Endothelial cell (in vitro differentiated cells): ENCODE measurements around the gene TSPAN11. TPM values are rescaled to one million over a fixed set of nuclear protein-coding genes. Genes with fewer than 3 reads are reported as not detected.

Experiments used
- DNase-seq: peaks from one replicate; pipeline ENCODE4 v3.0.0; 2021; ENCODE audit warnings: low spot score
- H3K27ac Mint-ChIP-seq: one replicate; pipeline ENCODE4 v1.8.0; 2021; ENCODE audit warnings: mixed read lengths, inconsistent platforms; ENCODE audit not compliant: unreplicated experiment
- H3K27me3 Mint-ChIP-seq: one replicate; pipeline ENCODE4 v1.8.0; 2021; ENCODE audit warnings: mild to moderate bottlenecking, moderate library complexity, mixed read lengths, inconsistent platforms; ENCODE audit not compliant: unreplicated experiment
- H3K36me3 Mint-ChIP-seq: one replicate; pipeline ENCODE4 v1.8.0; 2021; ENCODE audit warnings: mild to moderate bottlenecking, low read depth, mixed read lengths, inconsistent platforms; ENCODE audit not compliant: unreplicated experiment
- H3K4me1 Mint-ChIP-seq: one replicate; pipeline ENCODE4 v1.8.0; 2021; ENCODE audit warnings: mild to moderate bottlenecking, mixed read lengths, inconsistent platforms; ENCODE audit not compliant: unreplicated experiment
- H3K4me3 Mint-ChIP-seq: one replicate; pipeline ENCODE4 v1.8.0; 2021; ENCODE audit warnings: mild to moderate bottlenecking, mixed read lengths, inconsistent platforms; ENCODE audit not compliant: unreplicated experiment
- H3K9me3 Mint-ChIP-seq: one replicate; pipeline ENCODE4 v1.8.0; 2021; ENCODE audit warnings: mixed read lengths, inconsistent platforms; ENCODE audit not compliant: unreplicated experiment
- CTCF ChIP-seq: fragments of 200-600 bp; sonication (generic); IDR thresholded peaks from one replicate; pipeline ENCODE4 v1.5.0; 2021; ENCODE audit warnings: antibody characterized with exemption; ENCODE audit not compliant: unreplicated experiment
- total RNA-seq: library from RNA; stranded (reverse); fragmentation: NEBNext Ultra II Directional; extraction: Animal tissue kit (Norgen Biotek cat#: 25700); gene quantifications from one replicate; pipeline ENCODE4 v1.2.1, GENCODE V29; 2021; ENCODE audit not compliant: unreplicated experiment

Gene TSPAN11
- total RNA-seq, 1 donor from 2014 or later: 3.6 TPM

DNA sequence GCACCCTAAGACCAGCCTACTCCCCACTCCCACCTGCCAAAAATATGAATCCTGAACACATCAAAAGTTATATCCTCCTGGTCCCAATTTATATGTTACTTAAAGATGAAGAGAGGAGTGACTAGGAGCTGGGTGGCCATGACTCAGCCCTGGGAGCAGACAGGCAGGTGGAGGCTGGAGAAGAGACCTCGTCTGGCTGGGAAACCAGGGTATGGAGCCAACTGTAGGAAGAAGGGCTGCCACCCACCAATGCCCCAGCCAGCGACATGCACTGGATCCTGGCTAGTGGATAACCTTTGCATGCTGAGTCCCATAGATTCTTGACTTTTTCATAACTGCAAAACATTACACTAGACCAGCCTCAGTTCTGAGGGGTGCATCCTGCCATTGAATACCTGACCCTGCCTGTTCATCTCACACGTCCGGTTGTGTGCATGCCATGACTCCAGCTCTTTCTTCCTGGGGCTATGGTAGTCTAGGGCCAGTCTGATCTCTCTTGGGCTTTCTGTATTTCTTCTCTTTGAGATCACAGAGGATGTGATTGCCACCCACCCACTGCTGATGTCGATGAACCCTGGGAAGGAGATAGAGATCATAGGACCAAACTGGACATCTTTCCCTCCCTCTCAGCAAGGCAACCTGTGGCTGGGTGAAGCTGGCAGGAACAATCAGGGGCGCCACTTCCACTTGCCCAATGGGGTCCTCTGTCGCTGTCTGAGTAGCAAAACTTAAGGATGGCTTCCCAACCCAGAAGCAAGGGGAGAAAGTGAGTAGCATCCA, 77.5 kb downstream of the TSPAN11 start:
- Mint-ChIP-seq H3K36me3 (no peaks in the 10 kb centered on the region), H3K9me3 (no peaks in the 10 kb centered on the region), H3K4me3 (no peak overlapping the region), H3K4me1 (no peaks in the 10 kb centered on the region), H3K27me3 (peaks cover 6% of the 10 kb centered on the region), H3K27ac (no peak overlapping the region)
- no peak for DNase-seq
- no peak for TF ChIP-seq CTCF

GRCh38 chr12:31004666-31005065, 78.1 kb downstream of the TSPAN11 start:
- Mint-ChIP-seq H3K27ac (no peak overlapping the region), H3K4me1 (no peaks in the 10 kb centered on the region), H3K4me3 (no peak overlapping the region), H3K36me3 (no peaks in the 10 kb centered on the region), H3K9me3 (no peaks in the 10 kb centered on the region), H3K27me3 (peaks cover 6% of the 10 kb centered on the region)
- DNase-seq: no peak
- no peak for TF ChIP-seq CTCF

- no peak for TF ChIP-seq CTCF
- Mint-ChIP-seq H3K4me3 (no peak overlapping the region), H3K36me3 (no peaks in the 10 kb centered on the region), H3K9me3 (no peaks in the 10 kb centered on the region), H3K27ac (no peak overlapping the region), H3K27me3 (peaks cover 6% of the 10 kb centered on the region), H3K4me1 (no peaks in the 10 kb centered on the region)
- DNase-seq: no peak
Observed at GRCh38 chr12:31005256-31005943, 78.9 kb downstream of the TSPAN11 start.

- H3K27me3 Mint-ChIP-seq: peaks cover 6% of the 10 kb centered on the region
- H3K36me3 Mint-ChIP-seq: no peaks in the 10 kb centered on the region
- H3K4me1 Mint-ChIP-seq: no peaks in the 10 kb centered on the region
- no peaks in the 10 kb centered on the region for H3K9me3 Mint-ChIP-seq
- no peak for DNase-seq
- no peak overlapping the region for H3K4me3 Mint-ChIP-seq
- H3K27ac Mint-ChIP-seq: no peak overlapping the region
- no peak for TF ChIP-seq CTCF
Observed at GRCh38 chr12:31005944-31006361, 79.4 kb downstream of the TSPAN11 start.
